ENCODE measurements around the gene VSTM5. TPM values are rescaled to one million over a fixed set of nuclear protein-coding genes. Genes with fewer than 3 reads are reported as not detected.
A peak's percentile ranks its signal among the peaks of the same experiment; 100 is the strongest.
"Not testable (repeated sequence)": the region's sequence is repeated elsewhere in the genome, so short reads cannot be mapped to it uniquely, and the experiment has no call there.

VSTM5 gene
- polyA plus RNA-seq, 3 donors from 2014 or later = not detected

GRCh38 chr11:93801366-93801765 lies 49.1 kb downstream of the VSTM5 start:
- no peaks in the 10 kb centered on the region for H3K9me3 Mint-ChIP-seq
- peaks cover 11 to 49% (median 36%) of the 10 kb centered on the region in 3 donors for H3K36me3 Mint-ChIP-seq
- DNase-seq = no peak
- H3K4me3 Mint-ChIP-seq = no peak overlapping the region
- H3K27me3 Mint-ChIP-seq (ENCODE audit: low read depth in 3 of 3) = no peaks in the 10 kb centered on the region
- peaks cover 5 to 10% of the 10 kb centered on the region in 2 donors for H3K4me1 Mint-ChIP-seq
- no peak overlapping the region for H3K27ac Mint-ChIP-seq

- Mint-ChIP-seq H3K27me3 (ENCODE audit: low read depth in 3 of 3) (peaks cover 0 to 2% (median 0%) of the 10 kb centered on the region in 3 donors), H3K4me1 (peaks cover 5 to 20% of the 10 kb centered on the region in 2 donors), H3K9me3 (no peaks in the 10 kb centered on the region), H3K27ac (peak overlapping the region in 1 of 6 donors; percentile 2), H3K36me3 (peaks cover 27 to 56% (median 35%) of the 10 kb centered on the region in 3 donors), H3K4me3 (no peak overlapping the region)
- no peak for DNase-seq
Measured at GRCh38 chr11:93796441-93797231, 53.8 kb downstream of the VSTM5 start.

GRCh38 chr11:93791493-93791892 lies 58.9 kb downstream of the VSTM5 start:
- H3K4me1 Mint-ChIP-seq = peaks cover 20 to 45% of the 10 kb centered on the region in 2 donors
- peak overlapping the region in 1 of 6 donors; percentile 55 for H3K27ac Mint-ChIP-seq
- H3K36me3 Mint-ChIP-seq = peaks cover 17 to 44% (median 20%) of the 10 kb centered on the region in 3 donors
- peaks cover 0 to 2% (median 0%) of the 10 kb centered on the region in 3 donors for H3K27me3 Mint-ChIP-seq (ENCODE audit: low read depth in 3 of 3)
- no peak overlapping the region for H3K4me3 Mint-ChIP-seq
- DNase-seq = no peak
- H3K9me3 Mint-ChIP-seq = no peaks in the 10 kb centered on the region

GRCh38 chr11:93784935-93785360 lies 65.5 kb downstream of the VSTM5 start:
- Mint-ChIP-seq H3K27ac (peak overlapping the region; percentile 86 to 97 (median 91)), H3K9me3 (no peaks in the 10 kb centered on the region), H3K4me1 (peaks cover 42 to 59% of the 10 kb centered on the region in 2 donors), H3K36me3 (peaks cover 0 to 10% (median 1%) of the 10 kb centered on the region in 3 donors), H3K27me3 (ENCODE audit: low read depth in 3 of 3) (peaks cover 0 to 3% (median 2%) of the 10 kb centered on the region in 3 donors), H3K4me3 (peak overlapping the region; percentile 91 to 99 (median 95))
- DNase-seq = no peak

GRCh38 chr11:93784145-93784934 lies 66.1 kb downstream of the VSTM5 start, which contains the start of gene MED17:
Gene MED17, plus strand, starts transcription at chr11:93784282. Its CDS starts 232 bp downstream, at chr11:93784514.
- H3K9me3 Mint-ChIP-seq = no peaks in the 10 kb centered on the region
- H3K36me3 Mint-ChIP-seq = peaks cover 0 to 7% (median 0%) of the 10 kb centered on the region in 3 donors
- H3K27me3 Mint-ChIP-seq (ENCODE audit: low read depth in 3 of 3) = peaks cover 0 to 3% (median 2%) of the 10 kb centered on the region in 3 donors
- DNase-seq = peak; percentile 78 to 79 (median 78)
- peaks cover 42 to 57% of the 10 kb centered on the region in 2 donors for H3K4me1 Mint-ChIP-seq
- peak within 1 kb of the TSS; percentile 91 to 99 (median 95) for H3K4me3 Mint-ChIP-seq
- H3K27ac Mint-ChIP-seq = peak within 1 kb of the TSS; percentile 86 to 97 (median 91)

- Mint-ChIP-seq H3K9me3 (no peaks in the 10 kb centered on the region), H3K36me3 (peaks cover 0 to 5% (median 0%) of the 10 kb centered on the region in 3 donors), H3K27ac (peak overlapping the region; percentile 86 to 97 (median 91)), H3K4me1 (peaks cover 39 to 54% of the 10 kb centered on the region in 2 donors), H3K27me3 (ENCODE audit: low read depth in 3 of 3) (peaks cover 0 to 3% (median 2%) of the 10 kb centered on the region in 3 donors), H3K4me3 (peak overlapping the region; percentile 91 to 99 (median 95))
- no peak for DNase-seq
Measured at GRCh38 chr11:93783765-93784144, 66.7 kb downstream of the VSTM5 start.

GRCh38 chr11:93783362-93783761 lies 67.1 kb downstream of the VSTM5 start:
- H3K9me3 Mint-ChIP-seq = no peaks in the 10 kb centered on the region
- H3K27ac Mint-ChIP-seq = peak overlapping the region in 5 of 6 donors; percentile 86 to 97 (median 94)
- peak overlapping the region; percentile 91 to 99 (median 95) for H3K4me3 Mint-ChIP-seq
- peaks cover 0 to 3% (median 2%) of the 10 kb centered on the region in 3 donors for H3K27me3 Mint-ChIP-seq (ENCODE audit: low read depth in 3 of 3)
- no peak for DNase-seq
- peaks cover 37 to 50% of the 10 kb centered on the region in 2 donors for H3K4me1 Mint-ChIP-seq
- H3K36me3 Mint-ChIP-seq = peaks cover 0 to 3% (median 0%) of the 10 kb centered on the region in 3 donors

- Mint-ChIP-seq H3K27me3 (ENCODE audit: low read depth in 3 of 3) (peaks cover 0 to 1% (median 0%) of the 10 kb centered on the region in 3 donors), H3K27ac (peak overlapping the region in 1 of 6 donors; percentile 55), H3K9me3 (no peaks in the 10 kb centered on the region), H3K36me3 (peaks cover 0 to 3% (median 0%) of the 10 kb centered on the region in 3 donors), H3K4me1 (no peaks in the 10 kb centered on the region), H3K4me3 (no peak overlapping the region)
- DNase-seq = no peak
Measured at GRCh38 chr11:93775289-93775688, 75.1 kb downstream of the VSTM5 start.

- H3K4me1 Mint-ChIP-seq; DNase-seq; H3K36me3 Mint-ChIP-seq; H3K9me3 Mint-ChIP-seq; H3K27ac Mint-ChIP-seq; H3K4me3 Mint-ChIP-seq; H3K27me3 Mint-ChIP-seq (ENCODE audit: low read depth in 3 of 3): not testable (repeated sequence)
Measured at GRCh38 chr11:93774560-93774959, 75.9 kb downstream of the VSTM5 start.

- H3K27ac Mint-ChIP-seq = no peak overlapping the region
- H3K27me3 Mint-ChIP-seq (ENCODE audit: low read depth in 3 of 3) = peaks cover 0 to 1% (median 0%) of the 10 kb centered on the region in 3 donors
- no peak overlapping the region for H3K4me3 Mint-ChIP-seq
- H3K4me1 Mint-ChIP-seq = no peaks in the 10 kb centered on the region
- peaks cover 0 to 3% (median 0%) of the 10 kb centered on the region in 3 donors for H3K36me3 Mint-ChIP-seq
- no peak for DNase-seq
- H3K9me3 Mint-ChIP-seq = no peaks in the 10 kb centered on the region
Measured at GRCh38 chr11:93773601-93774200, 76.7 kb downstream of the VSTM5 start.

- DNase-seq = no peak
- Mint-ChIP-seq H3K4me1 (no peaks in the 10 kb centered on the region), H3K27me3 (ENCODE audit: low read depth in 3 of 3) (peaks cover 0 to 2% (median 1%) of the 10 kb centered on the region in 3 donors), H3K27ac (no peak overlapping the region), H3K36me3 (peaks cover 0 to 3% (median 0%) of the 10 kb centered on the region in 3 donors), H3K9me3 (no peaks in the 10 kb centered on the region), H3K4me3 (no peak overlapping the region)
Measured at GRCh38 chr11:93773045-93773477, 77.4 kb downstream of the VSTM5 start.

- H3K9me3 Mint-ChIP-seq = no peaks in the 10 kb centered on the region
- no peaks in the 10 kb centered on the region for H3K4me1 Mint-ChIP-seq
- no peaks in the 10 kb centered on the region for H3K36me3 Mint-ChIP-seq
- H3K27me3 Mint-ChIP-seq (ENCODE audit: low read depth in 3 of 3) = peaks cover 0 to 4% (median 1%) of the 10 kb centered on the region in 3 donors
- no peak overlapping the region for H3K27ac Mint-ChIP-seq
- no peak for DNase-seq
- H3K4me3 Mint-ChIP-seq = no peak overlapping the region
Measured at GRCh38 chr11:93772123-93772522, 78.3 kb downstream of the VSTM5 start.

GRCh38 chr11:93770160-93770559 lies 80.3 kb downstream of the VSTM5 start:
- Mint-ChIP-seq H3K36me3 (peaks cover 0 to 7% (median 0%) of the 10 kb centered on the region in 3 donors), H3K27me3 (ENCODE audit: low read depth in 3 of 3) (peaks cover 0 to 4% (median 1%) of the 10 kb centered on the region in 3 donors), H3K4me3 (no peak overlapping the region), H3K9me3 (no peaks in the 10 kb centered on the region), H3K4me1 (no peaks in the 10 kb centered on the region), H3K27ac (no peak overlapping the region)
- DNase-seq = no peak
